ENCODE measurements around the gene MRPL55. TPM values are rescaled to one million over a fixed set of nuclear protein-coding genes. Genes with fewer than 3 reads are reported as not detected.

The MRPL55 gene
- total and polyA plus RNA-seq, 2 of the 13 experiments (the other 11 are each of a cell fraction or from before 2014, with no cell fraction given) = 58.6 to 92.9 TPM

DNA sequence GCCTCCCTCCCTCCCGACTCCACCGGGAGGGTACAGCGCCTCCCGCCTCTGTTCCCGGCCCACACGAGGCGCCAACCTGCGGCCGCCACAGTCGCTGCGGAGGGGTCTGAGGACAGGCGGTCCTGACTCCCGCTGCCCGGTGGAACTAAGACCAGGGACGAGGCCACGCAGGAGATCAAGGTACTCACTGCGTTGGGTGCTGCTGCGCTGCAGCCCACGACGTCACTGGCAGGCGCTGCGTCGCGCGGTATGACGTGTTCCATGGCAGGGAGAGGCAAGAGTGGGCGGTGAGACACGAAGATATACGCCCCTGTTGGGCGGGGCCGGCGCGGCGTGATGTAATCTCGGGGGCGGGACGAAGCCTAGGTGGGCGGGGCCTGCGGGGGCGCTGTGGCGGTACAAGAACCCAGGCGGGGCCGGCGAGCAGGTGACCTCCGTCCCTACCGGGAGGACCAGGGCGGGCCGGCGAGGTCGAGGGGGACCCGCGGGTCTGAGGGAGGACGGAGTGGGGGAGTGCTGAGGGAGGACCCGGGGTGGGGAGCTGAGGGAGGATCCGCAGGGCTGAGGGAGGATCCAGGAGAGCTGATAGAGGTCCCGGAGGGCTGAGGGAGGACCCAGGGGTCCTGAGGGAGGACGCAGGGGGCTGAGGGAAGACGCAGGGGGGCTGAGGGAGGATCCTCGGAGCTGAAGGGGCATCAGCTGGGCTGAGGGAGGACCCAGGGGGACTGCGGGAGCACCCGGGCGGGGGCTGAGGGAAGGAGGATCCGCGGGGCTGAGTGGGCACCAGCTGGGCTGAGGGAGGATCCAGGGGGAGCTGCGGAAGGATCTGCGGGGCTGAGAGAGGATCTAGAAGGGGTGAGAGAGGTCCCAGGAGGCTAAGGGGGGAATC lies at the start of gene MRPL55 (continued):
- TF ChIP-seq JUND (CRISPR knock-in tag; IDR thresholded peaks at IDR 0.05) = peak; percentile 57; the same call in 1 of the 2 replicates
- TF ChIP-seq ZNF207 (IDR thresholded peaks at IDR 0.05; ENCODE audit: borderline replicate concordance) = no peak
- TF ChIP-seq ZC3H13 (CRISPR knock-in tag; IDR thresholded peaks at IDR 0.05) = peak; percentile 61; the same call in 1 of the 2 replicates
- TF ChIP-seq NAIF1 (CRISPR knock-in tag; IDR thresholded peaks at IDR 0.05; ENCODE audit: borderline replicate concordance) = no peak
- TF ChIP-seq, protein P1, sequence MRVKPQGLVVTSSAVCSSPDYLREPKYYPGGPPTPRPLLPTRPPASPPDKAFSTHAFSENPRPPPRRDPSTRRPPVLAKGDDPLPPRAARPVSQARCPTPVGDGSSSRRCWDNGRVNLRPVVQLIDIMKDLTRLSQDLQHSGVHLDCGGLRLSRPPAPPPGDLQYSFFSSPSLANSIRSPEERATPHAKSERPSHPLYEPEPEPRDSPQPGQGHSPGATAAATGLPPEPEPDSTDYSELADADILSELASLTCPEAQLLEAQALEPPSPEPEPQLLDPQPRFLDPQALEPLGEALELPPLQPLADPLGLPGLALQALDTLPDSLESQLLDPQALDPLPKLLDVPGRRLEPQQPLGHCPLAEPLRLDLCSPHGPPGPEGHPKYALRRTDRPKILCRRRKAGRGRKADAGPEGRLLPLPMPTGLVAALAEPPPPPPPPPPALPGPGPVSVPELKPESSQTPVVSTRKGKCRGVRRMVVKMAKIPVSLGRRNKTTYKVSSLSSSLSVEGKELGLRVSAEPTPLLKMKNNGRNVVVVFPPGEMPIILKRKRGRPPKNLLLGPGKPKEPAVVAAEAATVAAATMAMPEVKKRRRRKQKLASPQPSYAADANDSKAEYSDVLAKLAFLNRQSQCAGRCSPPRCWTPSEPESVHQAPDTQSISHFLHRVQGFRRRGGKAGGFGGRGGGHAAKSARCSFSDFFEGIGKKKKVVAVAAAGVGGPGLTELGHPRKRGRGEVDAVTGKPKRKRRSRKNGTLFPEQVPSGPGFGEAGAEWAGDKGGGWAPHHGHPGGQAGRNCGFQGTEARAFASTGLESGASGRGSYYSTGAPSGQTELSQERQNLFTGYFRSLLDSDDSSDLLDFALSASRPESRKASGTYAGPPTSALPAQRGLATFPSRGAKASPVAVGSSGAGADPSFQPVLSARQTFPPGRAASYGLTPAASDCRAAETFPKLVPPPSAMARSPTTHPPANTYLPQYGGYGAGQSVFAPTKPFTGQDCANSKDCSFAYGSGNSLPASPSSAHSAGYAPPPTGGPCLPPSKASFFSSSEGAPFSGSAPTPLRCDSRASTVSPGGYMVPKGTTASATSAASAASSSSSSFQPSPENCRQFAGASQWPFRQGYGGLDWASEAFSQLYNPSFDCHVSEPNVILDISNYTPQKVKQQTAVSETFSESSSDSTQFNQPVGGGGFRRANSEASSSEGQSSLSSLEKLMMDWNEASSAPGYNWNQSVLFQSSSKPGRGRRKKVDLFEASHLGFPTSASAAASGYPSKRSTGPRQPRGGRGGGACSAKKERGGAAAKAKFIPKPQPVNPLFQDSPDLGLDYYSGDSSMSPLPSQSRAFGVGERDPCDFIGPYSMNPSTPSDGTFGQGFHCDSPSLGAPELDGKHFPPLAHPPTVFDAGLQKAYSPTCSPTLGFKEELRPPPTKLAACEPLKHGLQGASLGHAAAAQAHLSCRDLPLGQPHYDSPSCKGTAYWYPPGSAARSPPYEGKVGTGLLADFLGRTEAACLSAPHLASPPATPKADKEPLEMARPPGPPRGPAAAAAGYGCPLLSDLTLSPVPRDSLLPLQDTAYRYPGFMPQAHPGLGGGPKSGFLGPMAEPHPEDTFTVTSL (CRISPR knock-in tag; IDR thresholded peaks at IDR 0.05; ENCODE audit: borderline replicate concordance) = peak; percentile 74
- 0 out of 2 replicates have a peak, but pooled peaks have one; percentile 49 for TF ChIP-seq ESRRA (CRISPR knock-in tag; IDR thresholded peaks at IDR 0.05; ENCODE audit: low read depth)
- TF ChIP-seq SOX13 (IDR thresholded peaks at IDR 0.05) = no peak
- TF ChIP-seq SOX13 (CRISPR knock-in tag; conservative IDR thresholded peaks at IDR 0.05 in 1 of 2, IDR thresholded peaks at IDR 0.05 in 1 of 2) = peak in 1 of 2 experiments; percentile 57; a peak in 2 of 4 replicates
- TF ChIP-seq STAT5B (CRISPR knock-in tag; IDR thresholded peaks at IDR 0.05) = no peak
- peak; percentile 50 for TF ChIP-seq HNRNPLL (IDR thresholded peaks at IDR 0.05; ENCODE audit: low read depth, low read length, poor library complexity, severe bottlenecking)
- TF ChIP-seq ZFP90 (CRISPR knock-in tag; IDR thresholded peaks at IDR 0.05; ENCODE audit: borderline replicate concordance) = no peak; the same call in none of the 2 replicates
- TF ChIP-seq MEIS1 (CRISPR knock-in tag; IDR thresholded peaks at IDR 0.05; ENCODE audit: borderline replicate concordance) = peak; percentile 88
- TF ChIP-seq DPF2 (CRISPR knock-in tag; IDR thresholded peaks at IDR 0.05; ENCODE audit: borderline replicate concordance, low read depth) = peak; percentile 55; the same call in 1 of the 2 replicates
- TF ChIP-seq ZNF10 (CRISPR knock-in tag; IDR thresholded peaks at IDR 0.05; ENCODE audit: borderline replicate concordance, low read depth) = no peak
- no peak for TF ChIP-seq NFIB (CRISPR knock-in tag; IDR thresholded peaks at IDR 0.05; ENCODE audit: borderline replicate concordance)
- no peak for TF ChIP-seq TBL1XR1 (IDR thresholded peaks at IDR 0.05; ENCODE audit: borderline replicate concordance, low read length, partially characterized antibody)
- TF ChIP-seq ZNF264 (CRISPR knock-in tag; IDR thresholded peaks at IDR 0.05) = 0 out of 2 replicates have a peak, but pooled peaks have one; percentile 56
- TF ChIP-seq ZSCAN21 (CRISPR knock-in tag; IDR thresholded peaks at IDR 0.05; ENCODE audit: borderline replicate concordance) = peak; percentile 97
- TF ChIP-seq, protein P2, sequence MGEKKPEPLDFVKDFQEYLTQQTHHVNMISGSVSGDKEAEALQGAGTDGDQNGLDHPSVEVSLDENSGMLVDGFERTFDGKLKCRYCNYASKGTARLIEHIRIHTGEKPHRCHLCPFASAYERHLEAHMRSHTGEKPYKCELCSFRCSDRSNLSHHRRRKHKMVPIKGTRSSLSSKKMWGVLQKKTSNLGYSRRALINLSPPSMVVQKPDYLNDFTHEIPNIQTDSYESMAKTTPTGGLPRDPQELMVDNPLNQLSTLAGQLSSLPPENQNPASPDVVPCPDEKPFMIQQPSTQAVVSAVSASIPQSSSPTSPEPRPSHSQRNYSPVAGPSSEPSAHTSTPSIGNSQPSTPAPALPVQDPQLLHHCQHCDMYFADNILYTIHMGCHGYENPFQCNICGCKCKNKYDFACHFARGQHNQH (CRISPR knock-in tag; IDR thresholded peaks at IDR 0.05) = peak; percentile 71; the same call in 1 of the 2 replicates
- TF ChIP-seq CREM (IDR thresholded peaks at IDR 0.05) = peak; percentile 100
- TF ChIP-seq CREM (CRISPR knock-in tag; IDR thresholded peaks at IDR 0.05) = peak; percentile 99
- TF ChIP-seq NCOA2 (CRISPR knock-in tag; IDR thresholded peaks at IDR 0.05) = peak; percentile 28; the same call in 1 of the 2 replicates

Data from HepG2 (cell line).